ENCODE results near the gene CAT.

Gene CAT

GRCh38 chr11:34521265-34521664 is 82.5 kb downstream of the CAT start:
- no peak for TF ChIP-seq CTCF (IDR thresholded peaks at IDR 0.05; ENCODE audit: insufficient read depth, low read length, poor library complexity, severe bottlenecking)

More at GRCh38 chr11:34521265-34521664, 82.5 kb downstream of the CAT start:
- H3K4me3 ChIP-seq (replicated peaks; ENCODE audit: low read depth, low read length): no peak overlapping the region
- DNase-seq (ENCODE audit: extremely low read depth, insufficient read length): no peak
- no peaks in the 10 kb centered on the region; the same call in 1 of the 2 replicates for H3K27me3 ChIP-seq (replicated peaks; ENCODE audit: control insufficient read depth, insufficient read depth, low read length)
- H3K36me3 ChIP-seq (ENCODE audit: control insufficient read depth, insufficient read depth, low read length): no peaks in the 10 kb centered on the region

All from GM06990 (cell line).